Stimulated activated CD8-positive, alpha-beta memory T cell treated with anti-CD3 and anti-CD28 coated beads, Interleukin-7, amount 100 ng/mL, for 48 hours (primary cell): ENCODE measurements around the gene CDH18.

Experiments used
- DNase-seq, 2 donors: peaks; one replicate each; pipeline ENCODE4 v3.0.0-alpha.2; 2020; ENCODE audit warnings: low read depth in 1 of 2; ENCODE audit errors: extremely low read depth in 1 of 2

CDH18 gene

GRCh38 chr5:19987612-19988361 lies at the start of gene CDH18:
CDH18 (minus strand) TSS chr5:19988200; CDS start chr5:19838986, 149,214 bp downstream.
- DNase-seq: no peak

GRCh38 chr5:20034717-20035116 lies 46.7 kb upstream of the CDH18 start:
- DNase-seq: no peak

GRCh38 chr5:20033881-20034280 lies 45.9 kb upstream of the CDH18 start:
- DNase-seq: no peak

GRCh38 chr5:20032896-20033295 lies 44.9 kb upstream of the CDH18 start:
- no peak for DNase-seq

GRCh38 chr5:20030125-20030524 lies 42.1 kb upstream of the CDH18 start:
- DNase-seq: no peak

- no peak for DNase-seq
Measured at GRCh38 chr5:20029266-20029665, 41.3 kb upstream of the CDH18 start.

GRCh38 chr5:20028506-20028905 lies 40.5 kb upstream of the CDH18 start:
- no peak for DNase-seq

GRCh38 chr5:20023686-20024180 lies 35.7 kb upstream of the CDH18 start:
- no peak for DNase-seq

GRCh38 chr5:20020247-20020646 lies 32.2 kb upstream of the CDH18 start:
- DNase-seq: no peak

- no peak for DNase-seq
Measured at GRCh38 chr5:20017021-20017420, 29.0 kb upstream of the CDH18 start.

- DNase-seq: no peak
Measured at GRCh38 chr5:20000416-20000815, 12.4 kb upstream of the CDH18 start.

- no peak for DNase-seq
Measured at GRCh38 chr5:19988457-19988856, 457 bp upstream of the CDH18 start.

GRCh38 chr5:19986806-19987205 lies 1.2 kb downstream of the CDH18 start:
- no peak for DNase-seq

GRCh38 chr5:19986031-19986619 lies 1.9 kb downstream of the CDH18 start:
- DNase-seq: no peak

GRCh38 chr5:19978476-19978875 lies 9.5 kb downstream of the CDH18 start:
- DNase-seq: no peak

GRCh38 chr5:19977099-19977498 lies 10.9 kb downstream of the CDH18 start:
- no peak for DNase-seq

- no peak for DNase-seq
Measured at GRCh38 chr5:19975795-19976194, 12.2 kb downstream of the CDH18 start.

GRCh38 chr5:19960451-19960850 lies 27.5 kb downstream of the CDH18 start:
- DNase-seq: no peak

GRCh38 chr5:19959830-19960384 lies 28.1 kb downstream of the CDH18 start:
- DNase-seq: no peak

GRCh38 chr5:19950897-19951296 lies 37.1 kb downstream of the CDH18 start:
- DNase-seq: no peak

- DNase-seq: no peak
Measured at GRCh38 chr5:19940192-19940591, 47.8 kb downstream of the CDH18 start.

- no peak for DNase-seq
Measured at GRCh38 chr5:19930451-19930850, 57.5 kb downstream of the CDH18 start.
